HuH-7.5 (cell line): ENCODE measurements around the gene SIPA1L3.

Experiments
- DNase-seq: peaks from one replicate; pipeline ENCODE4 v3.0.0; 2011; ENCODE audit warnings: low spot score

Gene SIPA1L3

DNA sequence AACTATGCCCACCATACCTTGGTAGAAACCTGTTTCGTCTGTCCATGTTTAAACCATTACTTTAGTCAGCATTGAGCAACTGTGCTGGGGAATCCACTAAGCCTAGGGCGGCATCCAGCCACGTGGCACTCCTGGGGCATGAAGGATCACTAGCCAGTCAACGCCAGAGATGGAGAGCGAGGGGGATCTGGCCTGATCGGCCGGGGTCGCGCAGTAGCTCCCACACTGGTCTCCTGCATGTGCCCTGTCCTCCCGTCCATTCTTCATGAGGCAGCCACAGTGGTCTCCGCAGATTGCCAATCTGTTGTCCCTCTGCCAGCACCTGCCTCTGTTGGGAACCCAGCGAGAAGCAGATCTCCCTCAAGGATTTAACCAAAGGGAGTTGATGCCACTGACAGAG, 207.6 kb downstream of the SIPA1L3 start:
- no peak for DNase-seq

- no peak for DNase-seq
These were observed 208.3 kb downstream of the SIPA1L3 start for GRCh38 chr19:38115271-38115802.

DNA sequence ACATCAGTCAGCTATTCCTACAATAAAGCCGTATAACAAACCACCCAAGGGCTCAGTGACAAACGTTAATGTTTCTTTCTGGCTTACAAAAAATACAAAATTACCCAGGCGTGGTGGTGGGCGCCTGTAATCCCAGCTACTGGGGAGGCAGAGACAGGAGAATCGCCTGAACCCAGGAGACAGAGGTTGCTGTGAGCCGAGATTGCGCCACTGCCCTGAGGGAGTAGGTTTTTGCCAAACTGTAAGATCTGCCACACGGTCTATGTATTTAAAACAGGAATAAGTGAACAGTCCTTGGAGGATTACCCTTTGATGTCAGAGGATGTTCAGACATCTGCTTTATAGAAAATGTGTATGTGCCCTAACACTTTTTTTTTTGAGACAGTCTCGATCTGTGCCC, 211.2 kb downstream of the SIPA1L3 start:
- no peak for DNase-seq

DNA sequence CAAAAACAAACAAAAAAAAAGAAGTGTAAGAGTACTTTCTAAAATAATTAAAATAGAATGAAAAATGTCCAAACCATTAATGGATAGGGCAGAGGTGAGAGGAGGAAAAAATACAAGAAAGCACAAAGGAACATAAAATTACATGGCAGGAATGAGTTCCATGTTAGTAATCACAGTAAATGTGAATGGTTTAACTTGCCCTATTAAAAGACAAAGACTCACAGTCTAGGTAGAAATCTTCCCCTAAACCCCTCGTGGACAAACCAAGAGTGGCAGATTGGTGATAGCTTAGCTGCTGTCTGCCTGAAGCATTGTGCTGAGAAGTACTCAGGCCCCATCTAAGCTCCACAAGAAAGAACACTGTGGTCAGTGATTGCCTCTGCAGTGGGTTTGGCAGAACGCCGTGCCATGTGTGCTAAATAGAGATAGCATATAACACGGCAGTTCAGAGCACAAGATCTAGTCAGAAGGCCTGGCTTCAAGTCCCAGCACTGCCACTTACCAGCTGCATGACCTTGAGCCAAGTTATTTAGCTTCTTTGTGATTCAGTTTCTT, 213.5 kb downstream of the SIPA1L3 start:
- DNase-seq: no peak

- DNase-seq: no peak
These were observed 215.5 kb downstream of the SIPA1L3 start for GRCh38 chr19:38122402-38123093.

DNA sequence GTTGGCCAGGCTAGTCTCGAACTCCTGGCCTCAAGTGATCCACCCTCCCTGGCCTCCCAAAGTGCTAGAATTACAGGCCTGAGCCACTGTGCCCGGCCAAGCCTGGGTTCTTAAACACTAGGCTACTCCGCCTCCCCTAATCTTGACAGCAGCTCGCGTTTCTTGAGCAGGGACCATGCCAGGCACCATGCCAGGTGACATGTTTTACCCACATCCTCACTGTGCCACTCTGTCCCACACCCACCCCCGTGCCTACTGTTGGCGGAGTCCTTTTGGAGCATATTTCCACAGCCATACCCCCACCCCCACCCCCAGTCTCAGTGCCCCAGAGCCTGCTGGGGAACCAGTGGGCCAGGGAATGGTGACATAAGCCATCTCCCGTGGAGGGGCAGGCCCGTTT, 218.2 kb downstream of the SIPA1L3 start:
- DNase-seq: no peak

GRCh38 chr19:38130399-38130798, 223.4 kb downstream of the SIPA1L3 start:
- no peak for DNase-seq

- no peak for DNase-seq
These were observed 225.8 kb downstream of the SIPA1L3 start for GRCh38 chr19:38132781-38133180.

GRCh38 chr19:38133319-38133718, 226.3 kb downstream of the SIPA1L3 start:
- DNase-seq: no peak

DNA sequence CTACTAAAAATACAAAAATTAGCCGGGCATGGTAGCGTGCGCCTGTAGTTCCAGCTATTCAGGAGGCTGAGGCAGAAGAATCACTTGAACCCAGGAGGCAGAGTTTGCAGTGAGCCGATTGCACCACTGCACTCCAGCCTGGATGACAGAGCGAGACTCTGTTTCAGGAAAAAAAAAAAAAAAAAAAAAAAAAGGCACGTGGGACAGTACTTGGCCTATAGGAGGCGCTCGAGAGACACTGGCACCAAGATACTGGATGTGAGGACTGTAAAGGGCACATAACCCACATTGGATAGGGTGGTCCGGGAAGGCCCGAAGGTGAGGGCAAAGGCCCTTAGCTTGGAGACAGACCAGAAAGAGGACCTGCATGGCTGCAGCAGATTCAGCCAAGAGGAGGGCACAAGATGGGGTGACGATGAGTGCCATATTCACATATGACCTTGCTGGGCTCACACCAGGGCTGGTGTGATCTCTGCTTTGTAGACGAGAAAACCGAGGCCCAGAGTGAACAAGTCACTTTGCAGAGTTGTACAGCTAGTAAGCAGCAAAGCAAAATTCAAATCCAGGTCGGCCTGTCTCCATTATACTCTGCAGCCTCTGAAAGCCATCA, 227.6 kb downstream of the SIPA1L3 start:
- DNase-seq: peak; percentile 44

GRCh38 chr19:38135150-38135998, 228.4 kb downstream of the SIPA1L3 start:
- DNase-seq: no peak

GRCh38 chr19:38139122-38139521, 232.1 kb downstream of the SIPA1L3 start:
- DNase-seq: no peak

DNA sequence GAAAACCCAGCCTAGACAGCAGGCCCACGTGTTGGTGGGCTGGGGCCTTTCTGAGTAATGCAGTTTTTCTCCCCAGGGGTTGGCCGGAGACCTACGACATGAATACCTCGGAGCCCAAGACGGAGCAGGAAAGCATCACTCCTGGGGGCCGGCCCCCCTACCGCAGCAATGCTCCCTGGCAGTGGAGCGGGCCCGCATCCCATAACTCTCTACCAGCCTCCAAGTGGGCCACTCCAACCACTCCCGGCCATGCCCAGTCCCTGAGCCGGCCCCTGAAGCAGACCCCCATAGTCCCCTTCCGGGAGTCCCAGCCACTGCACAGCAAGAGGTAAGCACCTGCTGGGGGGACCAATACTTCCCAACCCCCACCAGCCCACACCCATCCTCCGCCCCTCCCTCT, 234.1 kb downstream of the SIPA1L3 start:
- no peak for DNase-seq

GRCh38 chr19:38142176-38143035, 235.4 kb downstream of the SIPA1L3 start:
- DNase-seq: peak; percentile 84

DNA sequence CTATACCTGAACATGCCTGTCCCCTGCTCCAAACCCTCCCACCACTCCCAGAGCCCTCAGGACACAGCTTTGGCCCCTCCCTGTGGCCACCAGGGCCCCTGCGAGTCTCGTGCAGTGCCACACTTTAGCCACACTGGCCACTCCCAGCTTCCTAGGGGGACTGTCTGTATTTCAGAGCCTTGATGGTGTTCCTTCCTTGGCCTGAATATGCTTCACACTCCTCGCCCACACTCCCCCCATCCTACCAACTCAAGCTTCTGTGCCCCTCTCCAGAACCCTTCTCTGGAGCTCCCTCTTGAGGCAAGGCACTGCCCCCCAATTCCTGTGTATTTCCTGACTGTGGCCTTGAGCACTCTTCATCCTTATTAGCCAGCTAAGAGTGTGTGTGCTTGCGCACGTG, 236.8 kb downstream of the SIPA1L3 start:
- no peak for DNase-seq

DNA sequence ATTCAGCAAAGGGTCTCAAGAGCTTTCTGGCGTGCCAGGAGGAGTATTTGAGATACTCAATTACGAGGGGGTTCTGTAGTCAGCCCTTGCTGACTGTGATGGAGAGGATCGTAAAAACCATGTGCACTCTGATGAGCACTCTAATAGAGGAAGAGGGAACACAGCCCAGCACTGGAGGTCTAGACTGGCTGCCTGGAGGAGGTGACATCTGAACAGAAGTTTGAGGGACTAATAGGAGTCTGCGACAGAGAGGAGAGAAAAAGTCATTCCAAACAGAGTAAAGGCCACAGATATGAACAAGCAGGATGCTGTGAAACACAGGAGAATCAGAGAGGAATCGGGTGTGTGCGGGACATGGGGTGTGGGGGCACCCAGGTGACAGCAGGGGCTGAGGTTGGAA, 237.7 kb downstream of the SIPA1L3 start:
- no peak for DNase-seq

- no peak for DNase-seq
These were observed 238.6 kb downstream of the SIPA1L3 start for GRCh38 chr19:38145623-38146022.

DNA sequence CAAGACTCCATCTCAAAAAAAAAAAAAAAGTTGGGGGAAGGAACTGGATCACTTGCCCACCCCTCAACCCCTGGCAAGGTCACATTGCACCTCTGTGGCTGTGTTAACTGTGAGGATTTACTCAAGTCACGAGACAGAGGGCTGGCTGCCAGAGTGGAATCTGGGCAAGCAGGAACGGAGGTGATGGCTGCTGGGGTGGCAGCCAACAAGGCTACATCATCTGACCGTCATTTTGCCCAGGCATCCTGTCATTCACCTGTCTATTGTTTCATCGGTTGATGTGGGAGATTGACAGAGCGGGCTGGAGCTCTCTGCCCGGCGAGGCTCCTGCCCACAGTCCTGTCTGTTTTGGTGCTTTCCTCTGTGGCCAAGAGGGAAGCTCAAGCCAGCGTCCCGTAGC, 241.3 kb downstream of the SIPA1L3 start:
- DNase-seq: no peak

DNA sequence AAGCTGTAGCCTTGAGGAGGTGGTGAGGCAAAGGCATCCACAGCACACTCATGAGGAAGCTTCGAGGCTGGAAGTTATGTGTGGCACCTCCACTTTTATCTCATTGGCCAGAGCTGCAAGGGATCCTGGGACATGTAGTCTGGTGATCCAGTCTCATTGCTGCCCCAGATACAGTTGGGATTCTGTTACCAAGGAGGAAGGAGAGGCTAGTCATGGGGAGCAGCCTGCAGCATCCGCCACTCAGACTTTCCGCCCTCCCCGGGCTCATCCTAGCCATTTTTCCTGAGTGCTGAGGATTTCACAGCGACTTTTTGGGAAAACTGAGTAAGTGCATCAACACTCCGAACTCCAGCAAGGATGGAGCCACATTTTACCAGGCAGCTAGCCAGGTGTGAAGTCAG, 242.7 kb downstream of the SIPA1L3 start:
- DNase-seq: no peak

DNA sequence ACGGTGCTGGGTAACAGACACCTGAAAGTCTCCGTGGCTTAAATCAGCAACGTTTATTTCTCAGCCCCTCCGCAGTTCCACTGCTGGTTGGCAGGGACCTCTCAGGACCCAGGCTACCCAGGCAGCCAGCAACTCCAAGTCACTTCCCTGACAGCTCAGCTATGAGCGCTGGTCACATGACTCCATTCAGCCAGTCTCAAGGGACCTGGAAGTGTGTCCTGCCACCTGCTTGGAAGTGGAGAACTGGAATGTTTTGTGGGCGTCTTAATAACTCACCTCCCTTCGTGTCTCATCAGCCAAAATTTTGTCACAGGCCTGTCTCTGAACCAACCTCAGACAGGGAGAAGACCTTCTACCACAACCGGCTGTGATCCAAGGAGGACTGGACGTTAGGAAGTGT, 244.2 kb downstream of the SIPA1L3 start:
- no peak for DNase-seq
